Bone marrow (tissue), 2 donors: Measurements from ENCODE around the gene B3GALT6.
"Not testable (repeated sequence)": the region's sequence is repeated elsewhere in the genome, so short reads cannot be mapped to it uniquely, and the experiment has no call there.

Experiments
- DNase-seq, 2 donors: peaks; one replicate each; lab custom pipeline; 2025; lab: John Stamatoyannopoulos, UW

The B3GALT6 gene

DNA sequence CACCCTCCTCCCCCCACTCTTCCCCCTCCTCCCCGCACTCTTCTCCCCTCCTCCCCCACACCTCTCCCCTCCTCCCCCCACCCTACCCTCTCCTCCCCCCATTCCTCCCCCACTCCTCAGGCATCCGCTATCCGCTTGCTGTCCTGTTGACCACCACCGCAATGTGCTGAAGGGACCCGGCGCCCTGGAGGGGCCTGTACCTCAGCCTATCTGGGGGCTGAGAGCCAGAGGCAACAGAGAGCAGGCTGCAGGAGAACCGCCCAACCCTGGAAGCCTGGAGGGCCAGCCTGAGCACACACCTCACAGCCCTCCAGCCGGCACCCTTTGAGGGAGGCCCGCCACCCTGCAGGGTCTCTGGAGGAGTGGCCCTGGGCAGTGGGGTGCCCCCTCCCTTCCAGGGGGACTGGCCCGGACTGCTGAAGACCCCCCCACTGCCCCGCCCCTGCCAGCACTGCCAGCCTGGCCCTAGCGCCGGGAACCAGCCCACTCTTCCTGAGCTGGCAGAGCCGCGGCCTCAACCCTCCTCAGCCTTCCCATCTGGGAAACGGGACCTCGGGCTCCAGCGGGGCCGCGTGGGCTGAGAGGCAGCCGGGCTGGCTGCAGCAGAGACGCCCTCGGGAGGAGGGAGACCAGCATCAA lies 13.3 kb downstream of the B3GALT6 start:
- no peak for DNase-seq

DNA sequence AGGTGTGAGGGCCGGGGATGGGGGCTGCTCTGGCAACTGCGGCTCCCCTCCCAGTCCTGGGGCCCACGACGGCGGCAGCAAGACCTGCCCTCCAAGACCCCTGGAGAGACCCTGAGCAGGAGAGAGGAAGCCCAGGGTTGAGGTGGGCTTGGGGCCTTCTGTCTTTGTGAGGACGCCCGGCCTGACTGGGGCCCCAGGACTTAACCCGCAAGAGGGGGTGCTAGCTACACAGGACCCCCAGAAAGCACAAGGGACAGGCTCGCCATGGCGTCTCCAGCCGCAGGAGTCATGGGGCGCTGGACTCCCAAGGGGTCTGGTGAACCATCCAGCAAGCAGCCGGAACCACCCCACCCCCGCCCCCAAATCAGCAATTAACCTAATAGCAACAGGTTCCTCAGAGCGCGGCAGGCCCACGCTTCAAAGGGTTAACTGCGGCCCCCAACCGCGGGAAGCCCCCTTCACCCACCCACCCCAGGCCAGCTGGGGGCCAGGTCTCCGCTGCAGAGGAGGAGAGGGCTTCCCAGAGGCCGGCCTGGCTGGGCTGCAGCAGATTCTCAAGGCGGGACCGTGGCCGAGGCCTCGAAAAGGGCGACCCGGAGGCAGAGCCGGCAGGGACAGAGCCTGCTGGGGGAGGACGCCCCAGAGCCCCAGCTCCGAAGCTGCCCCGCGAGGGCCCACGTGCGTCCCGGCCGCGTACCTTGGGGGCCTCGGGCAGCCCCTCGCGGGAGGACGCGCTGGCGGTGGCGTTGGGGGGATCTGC lies 14.0 kb downstream of the B3GALT6 start:
- DNase-seq, result no peak

DNA sequence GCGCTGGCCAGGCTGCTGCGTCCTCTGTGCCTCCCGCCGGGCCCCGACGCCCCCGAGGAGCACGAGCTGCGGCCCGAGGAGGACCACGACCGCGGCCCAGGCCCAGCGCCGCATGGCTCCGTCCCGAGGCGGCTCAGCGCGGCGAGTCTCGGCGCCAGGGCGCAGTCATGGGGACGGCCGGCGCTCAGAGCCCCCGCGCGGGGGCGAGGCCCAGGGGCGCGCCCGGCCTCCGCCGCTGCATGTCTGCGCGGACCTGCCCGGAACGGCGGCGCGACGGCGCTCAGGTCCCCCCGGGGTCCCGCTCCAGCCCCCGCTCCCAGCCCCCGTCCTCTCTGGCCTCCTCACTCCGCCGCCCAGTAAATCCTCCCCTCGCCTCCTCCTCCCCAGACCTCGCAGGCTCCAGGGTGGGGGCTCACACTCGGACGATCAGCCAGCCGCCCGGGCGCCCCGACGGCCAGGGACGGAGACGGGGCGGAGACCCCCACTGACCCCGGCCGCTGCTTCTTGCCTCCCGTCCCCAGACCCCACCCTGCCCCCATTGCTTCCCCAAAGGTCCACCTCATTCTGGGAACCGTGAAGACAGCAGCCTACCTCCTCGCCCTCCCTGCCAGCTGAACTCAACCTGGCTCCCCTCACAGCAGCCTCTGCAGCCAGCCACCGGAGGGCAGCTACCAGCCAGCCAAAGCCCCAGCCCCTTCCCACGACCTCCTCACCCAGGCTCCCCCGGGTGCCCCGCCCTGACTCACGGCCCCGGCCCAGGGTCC lies 14.7 kb downstream of the B3GALT6 start, which contains the start of gene C1QTNF12:
Gene C1QTNF12 (minus strand): TSS at position 146 of the 764 bp plus-strand sequence. CDS start 32 bp downstream, at position 114.
- no peak for DNase-seq

DNA sequence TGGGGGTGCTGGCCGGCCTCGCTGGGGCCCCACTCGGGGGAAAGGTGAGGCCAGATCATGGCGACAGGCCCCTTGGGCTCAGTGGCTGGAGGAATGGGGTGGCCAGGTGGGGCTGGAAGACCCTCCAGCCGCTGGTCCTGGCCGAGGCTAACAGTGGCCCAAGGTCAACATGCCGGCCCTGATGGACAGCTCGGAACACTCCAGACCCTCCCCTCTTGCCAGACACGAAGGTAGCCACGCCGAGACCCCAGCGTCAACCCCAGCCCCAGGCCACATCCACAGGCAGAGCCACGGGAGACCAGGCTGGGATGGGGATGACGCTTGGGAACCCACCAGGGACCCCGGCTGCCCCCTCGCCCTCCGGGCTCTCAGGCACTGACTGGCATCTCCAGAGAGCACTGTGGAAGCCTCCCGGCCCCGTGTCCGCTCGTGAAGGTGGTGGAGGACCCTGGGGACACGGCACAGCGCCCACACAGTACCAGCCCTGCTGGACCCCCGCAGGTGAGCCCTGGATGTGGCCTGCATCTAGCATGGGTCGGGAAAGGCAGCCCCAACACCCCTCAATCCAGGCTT lies 15.4 kb downstream of the B3GALT6 start:
- no peak for DNase-seq

DNA sequence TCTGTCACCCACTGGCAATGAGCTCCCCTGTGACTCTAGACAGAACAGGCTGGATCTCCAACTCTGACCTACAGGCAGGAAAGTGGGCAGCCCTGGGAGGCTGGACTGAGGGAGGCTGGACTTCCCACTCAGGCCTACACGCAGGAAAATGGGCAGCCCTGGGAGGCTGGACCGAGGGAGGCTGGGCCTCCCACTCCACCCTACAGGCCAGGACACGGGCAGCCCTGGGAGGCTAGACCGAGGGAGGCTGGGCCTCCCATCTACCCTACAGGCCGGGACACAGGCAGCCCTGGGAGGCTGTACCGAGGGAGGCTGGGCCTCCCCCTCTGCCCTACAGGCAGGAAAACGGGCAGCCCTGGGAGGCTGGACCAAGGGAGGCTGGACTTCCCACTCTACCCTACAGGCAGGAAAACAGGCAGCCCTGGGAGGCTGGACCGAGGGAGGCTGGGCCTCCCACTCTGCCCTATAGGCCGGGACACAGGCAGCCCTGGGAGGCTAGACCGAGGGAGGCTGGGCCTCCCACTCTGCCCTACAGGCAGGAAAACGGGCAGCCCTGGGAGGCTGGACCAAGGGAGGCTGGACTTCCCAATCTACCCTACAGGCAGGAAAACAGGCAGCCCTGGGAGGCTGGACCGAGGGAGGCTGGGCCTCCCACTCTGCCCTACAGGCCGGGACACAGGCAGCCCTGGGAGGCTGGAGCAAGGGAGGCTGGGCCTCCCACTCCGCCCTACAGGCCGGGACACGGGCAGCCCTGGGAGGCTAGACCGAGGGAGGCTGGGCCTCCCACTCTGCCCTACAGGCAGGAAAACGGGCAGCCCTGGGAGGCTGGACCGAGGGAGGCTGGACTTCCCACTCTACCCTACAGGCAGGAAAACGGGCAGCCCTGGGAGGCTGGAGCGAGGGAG lies 16.2 kb downstream of the B3GALT6 start:
- not testable (repeated sequence) for DNase-seq

DNA sequence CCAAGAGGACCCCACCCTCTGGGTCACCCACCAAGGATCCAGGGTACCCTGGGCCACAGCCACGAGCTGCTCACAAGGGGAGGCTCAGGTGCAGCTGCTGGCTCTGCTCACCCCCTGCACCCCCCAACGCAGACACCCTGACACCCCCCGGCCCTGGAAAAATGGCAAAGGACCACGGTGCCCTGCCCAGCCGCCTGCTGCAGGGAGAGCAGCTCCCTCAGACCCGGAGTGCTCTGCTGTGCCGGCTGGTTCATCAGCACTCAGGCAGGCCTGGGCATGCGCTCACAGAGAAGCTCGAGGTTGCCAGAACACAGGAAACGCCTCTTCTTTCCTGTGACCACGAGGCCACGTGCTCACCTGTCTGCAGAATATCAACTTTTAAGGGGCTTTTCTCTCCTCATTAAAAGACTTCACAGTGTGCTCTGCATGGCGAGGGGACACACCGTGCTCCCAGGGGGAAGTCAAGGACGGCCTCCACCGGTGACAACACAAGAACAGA lies 18.8 kb downstream of the B3GALT6 start:
- DNase-seq, result no peak

DNA sequence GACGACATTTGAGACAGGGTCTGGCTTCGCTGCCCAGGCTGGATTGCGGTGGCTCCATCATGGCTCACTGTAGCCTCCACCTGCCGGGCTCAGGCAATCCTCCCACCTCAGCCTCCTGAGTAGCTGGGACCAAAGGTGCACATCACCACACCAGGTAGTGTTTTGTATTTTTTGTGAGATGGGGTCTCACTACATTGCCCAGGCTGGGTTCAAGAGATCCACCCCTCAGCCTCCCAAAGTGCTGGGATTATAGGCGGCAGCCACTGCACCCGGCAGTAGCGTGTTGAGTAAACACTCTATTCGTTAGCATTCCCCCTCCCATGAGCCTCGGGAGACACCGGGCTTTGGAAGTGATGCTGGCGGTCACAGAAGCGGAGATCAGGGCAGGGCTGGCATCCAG lies 21.3 kb downstream of the B3GALT6 start:
- DNase-seq, result no peak

DNA sequence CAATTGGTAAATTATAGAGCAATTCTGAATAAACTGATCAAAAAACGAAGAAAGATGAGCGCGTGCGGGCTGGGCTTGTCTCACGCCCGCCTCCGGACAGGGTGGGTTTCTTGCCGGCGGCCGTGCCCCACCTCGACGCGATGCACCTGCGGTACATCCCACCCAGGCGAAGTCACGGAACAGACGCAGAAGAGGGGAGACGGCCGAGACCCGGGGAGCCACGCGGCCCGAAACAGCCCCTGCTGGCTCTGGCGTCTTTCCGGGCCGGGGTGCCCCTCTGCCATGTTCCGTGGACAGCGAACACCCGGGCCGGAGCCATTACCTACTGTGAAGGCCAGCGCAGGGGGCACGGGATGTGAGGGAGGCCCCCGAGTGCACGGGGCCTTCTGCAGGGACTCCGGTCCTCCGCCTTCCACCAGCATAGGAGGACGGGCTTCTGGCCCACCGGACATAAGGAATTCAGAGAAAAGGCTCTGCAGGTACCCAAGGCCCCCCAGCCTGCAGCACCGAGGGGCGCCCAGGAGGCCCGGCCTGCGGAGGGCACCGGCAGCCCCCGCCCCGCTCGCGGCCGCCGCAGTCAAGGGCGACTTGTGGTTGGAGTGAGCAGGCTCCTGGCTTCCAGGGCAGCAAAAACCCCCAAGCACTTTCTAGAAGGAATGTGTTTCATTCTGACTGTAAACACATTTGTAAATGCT lies 22.1 kb downstream of the B3GALT6 start:
- DNase-seq, result no peak

DNA sequence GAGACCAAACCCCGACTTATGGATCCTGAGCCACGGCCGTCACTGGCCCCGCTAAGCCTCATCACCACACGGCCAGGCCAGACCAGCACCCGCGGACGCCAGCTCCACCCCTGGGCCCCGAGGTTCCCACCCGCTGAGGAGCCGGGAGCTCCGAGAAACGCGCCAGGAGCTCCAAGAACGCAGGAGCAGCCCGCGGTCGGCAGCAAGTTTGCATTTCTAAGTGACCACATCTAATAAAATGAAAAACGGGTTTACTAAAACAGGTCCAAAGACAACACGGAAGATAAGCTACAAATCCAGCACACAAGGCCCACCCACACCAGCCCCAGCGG lies 22.6 kb downstream of the B3GALT6 start:
- no peak for DNase-seq

DNA sequence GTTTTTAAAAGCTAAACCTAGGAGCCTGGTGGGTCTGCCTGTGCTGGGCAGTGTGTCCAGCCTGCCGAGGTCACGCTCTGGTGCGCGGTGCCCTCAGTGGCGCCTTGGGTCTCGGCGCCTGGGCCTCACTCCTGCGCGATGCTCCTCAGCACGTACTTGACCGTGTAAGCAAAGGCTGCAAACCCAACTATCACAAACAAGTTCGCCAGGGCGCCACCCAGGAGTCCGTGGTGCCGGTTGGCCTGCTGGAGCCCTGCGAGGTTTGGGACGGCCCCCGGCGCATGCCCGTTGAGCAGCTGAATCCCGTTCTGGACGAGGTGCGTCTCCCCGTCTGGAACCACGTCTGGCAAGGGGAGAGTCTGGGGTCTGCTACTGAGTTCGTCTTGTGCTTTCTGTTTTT lies 23.0 kb downstream of the B3GALT6 start:
- DNase-seq, result no peak

DNA sequence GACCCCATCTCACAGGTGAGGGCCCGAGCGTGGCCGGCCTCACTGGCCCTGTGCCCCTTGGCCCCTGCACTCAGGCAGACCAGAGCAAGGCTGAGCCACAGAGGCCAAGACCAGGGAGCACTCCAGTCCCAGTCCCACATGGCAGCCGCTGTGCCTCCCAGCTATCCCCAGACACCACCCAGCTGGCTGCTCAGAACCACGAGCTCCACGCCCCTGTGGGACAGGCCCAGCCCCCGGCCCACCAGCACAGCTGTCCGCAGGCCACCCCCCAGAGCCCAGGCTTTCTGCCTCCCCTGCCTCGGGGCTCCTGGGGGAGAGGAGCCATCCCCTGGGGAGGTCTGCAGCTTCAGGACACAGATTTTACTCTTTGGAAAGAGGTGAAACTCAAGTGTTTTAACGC lies 23.6 kb downstream of the B3GALT6 start:
- DNase-seq, result no peak

DNA sequence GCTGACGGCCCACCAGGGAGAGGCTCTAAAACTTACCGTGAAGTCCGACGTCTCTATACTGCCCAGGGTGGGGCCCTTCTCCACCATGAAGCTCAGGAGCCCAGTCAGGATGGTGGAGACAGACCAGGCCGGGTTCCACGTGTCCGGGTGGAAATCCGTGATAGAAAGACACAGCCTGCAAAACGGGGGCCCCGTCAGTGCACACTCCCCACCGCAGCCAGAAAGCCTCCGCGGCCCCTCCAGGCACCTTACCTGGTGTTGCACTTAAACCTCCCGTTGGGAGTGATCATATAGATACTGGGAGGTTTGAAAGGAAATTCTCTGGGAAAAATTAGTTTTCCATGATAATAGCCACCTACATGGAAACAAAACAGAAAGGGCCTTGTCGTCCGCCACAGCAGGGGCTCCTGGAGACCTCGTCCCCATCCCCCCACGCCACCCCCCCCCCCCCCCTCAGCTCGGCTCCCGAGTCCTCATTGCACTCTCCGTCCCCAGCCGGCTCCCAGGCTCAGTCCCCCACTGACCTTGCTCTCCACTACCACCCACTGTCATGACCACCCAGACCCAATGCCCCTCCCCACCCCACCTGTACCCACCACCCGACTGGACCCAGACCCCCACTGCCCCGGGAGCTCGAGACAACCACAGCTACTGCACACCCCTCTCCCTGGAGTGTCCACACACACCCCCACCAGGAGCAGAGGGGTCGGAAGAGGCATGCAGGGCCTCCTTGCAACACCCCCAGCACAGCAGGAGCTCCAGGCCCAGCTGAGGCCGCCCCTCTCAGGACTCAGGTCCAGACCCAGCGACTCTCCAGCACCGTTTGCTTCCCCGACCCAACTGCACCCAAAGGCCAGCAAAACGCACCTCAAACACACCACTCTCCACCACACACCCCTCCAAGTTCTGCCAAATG lies 25.2 kb downstream of the B3GALT6 start:
- DNase-seq, result no peak

DNA sequence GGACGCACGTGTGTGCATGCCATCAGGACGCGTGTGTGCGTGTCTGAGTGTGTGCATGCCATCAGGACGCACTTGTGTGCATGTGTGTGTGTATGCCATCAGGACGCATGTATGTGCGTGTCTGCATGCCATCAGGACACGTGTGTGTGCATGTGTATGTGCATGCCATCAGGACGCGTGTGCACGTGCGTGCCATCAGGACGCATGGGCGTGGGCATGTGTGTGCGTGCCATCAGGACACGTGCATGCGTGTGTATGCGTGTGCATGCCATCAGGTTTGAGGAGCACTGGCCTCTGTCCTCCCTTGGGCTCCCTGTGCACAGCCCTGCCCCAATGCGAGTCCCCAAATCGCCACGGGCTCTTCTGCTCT lies 27.1 kb downstream of the B3GALT6 start:
- no peak for DNase-seq

DNA sequence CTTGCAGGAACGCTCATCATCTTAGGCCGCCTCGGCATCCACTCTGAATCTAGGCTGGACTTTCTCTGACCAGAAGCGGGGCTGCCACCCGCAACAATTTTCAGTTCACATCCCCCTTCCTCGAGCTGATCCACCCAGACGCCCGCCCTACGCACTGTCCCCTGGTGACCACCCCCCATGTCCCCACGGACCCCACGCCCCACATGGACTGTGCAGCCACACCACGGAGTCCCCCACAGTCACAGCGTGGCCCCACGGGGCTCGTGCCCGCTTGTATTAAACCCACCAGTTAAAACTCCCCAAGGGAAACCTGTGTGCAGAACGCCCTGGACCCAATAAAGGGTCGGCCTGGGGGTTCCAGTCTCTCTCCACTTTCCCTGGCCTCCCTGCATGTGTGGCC lies 27.5 kb downstream of the B3GALT6 start:
- DNase-seq, result no peak

DNA sequence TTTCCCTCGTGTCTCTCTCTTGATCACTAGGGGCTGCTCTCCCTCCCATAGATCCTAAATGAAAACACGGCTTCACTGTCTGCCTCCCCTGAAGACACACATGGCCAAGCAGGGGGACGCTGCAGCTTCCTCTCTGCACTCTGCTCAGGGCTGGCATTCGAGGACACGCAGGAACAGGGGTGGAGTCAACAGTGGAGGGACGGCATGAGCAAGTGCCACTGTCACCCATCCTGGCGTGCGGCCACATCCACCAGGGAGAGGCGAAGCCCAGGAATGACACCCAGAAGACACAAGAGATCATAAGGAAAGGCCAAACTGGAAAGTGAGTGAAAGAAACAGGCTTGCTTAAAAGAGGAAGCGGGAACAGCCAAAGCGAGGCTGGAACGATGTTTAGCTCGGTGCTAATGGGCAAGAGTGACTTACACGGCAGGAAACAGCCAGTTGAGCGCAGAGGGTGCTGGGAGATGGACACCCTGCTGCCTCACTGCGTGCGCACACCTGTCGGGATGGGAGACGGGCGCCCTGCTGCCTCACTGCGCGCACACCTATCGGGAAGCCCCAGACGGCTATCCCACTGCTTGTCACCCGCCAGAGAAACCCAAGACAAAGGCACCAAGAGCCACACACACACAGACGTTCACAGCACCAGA lies 28.0 kb downstream of the B3GALT6 start:
- DNase-seq, result no peak

DNA sequence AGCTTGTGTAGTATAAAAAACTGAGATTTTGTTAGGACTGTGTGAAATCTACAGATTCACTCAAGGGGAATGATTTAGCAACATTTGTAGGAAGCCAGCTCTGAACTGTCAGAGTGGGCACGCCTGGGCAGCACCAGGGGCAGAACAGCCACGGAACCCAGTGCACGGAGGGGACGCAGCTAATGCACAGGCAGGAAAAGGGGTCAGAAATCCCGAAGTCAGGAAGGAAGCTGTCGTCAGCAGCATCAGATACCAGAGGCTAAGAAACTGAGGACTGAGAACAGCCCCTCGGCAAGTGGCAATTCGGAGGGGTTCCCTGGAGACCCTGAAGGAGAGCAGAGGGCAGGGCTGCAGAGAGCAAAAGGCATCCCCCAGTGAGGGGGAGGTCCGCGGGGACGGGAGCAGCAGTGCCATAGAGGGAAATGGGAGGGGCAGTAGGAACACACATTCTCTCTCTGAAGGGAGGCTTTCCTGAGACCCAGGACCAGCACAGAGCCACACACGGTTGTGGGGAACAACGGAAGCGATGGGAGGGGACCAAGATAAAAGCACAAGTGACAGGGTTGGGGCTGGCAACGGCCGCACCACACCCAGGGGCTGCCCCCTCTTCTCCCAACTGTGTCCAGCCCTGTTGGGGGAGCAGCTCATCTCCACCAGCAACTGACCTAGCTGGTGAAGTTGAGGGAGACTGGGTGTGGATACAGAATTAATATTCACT lies 29.0 kb downstream of the B3GALT6 start:
- no peak for DNase-seq

DNA sequence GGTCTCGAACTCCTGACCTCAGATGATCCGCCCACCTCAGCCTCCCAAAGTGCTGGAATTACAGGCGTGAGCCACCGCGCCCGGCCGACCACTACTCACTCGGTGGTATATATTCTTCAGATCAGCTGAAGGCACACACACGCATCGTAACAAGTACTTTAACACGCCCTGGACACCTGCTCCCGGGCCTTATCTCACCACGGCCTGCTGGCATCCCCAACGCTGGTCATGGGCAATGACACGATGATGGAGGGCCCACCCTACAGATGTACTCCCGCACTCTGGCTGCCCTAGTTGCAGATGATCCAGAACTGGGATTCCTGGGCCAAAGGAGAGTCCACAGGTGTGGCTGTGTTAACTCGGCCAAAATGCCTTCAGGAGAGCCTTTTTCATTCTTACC lies 30.0 kb downstream of the B3GALT6 start:
- DNase-seq, result no peak

DNA sequence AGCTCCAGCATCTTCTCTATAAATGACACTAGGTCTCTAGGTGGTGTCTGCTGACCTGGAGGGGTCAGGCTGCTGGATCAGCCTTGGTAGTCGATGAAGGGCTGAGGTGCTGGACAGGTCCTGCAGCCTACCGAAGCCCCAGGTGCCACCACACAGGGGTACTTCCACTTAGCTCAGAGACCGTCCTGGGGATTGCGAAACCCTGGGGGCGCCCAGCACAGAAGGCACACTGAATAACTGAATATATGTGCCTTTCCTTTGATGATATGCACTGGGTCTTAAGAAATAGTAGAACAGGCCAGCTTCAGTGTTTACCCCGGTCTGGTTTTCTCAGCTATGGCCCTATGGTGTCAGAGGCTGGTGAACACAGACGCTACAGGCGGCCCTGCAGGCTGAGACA lies 30.7 kb downstream of the B3GALT6 start:
- no peak for DNase-seq

DNA sequence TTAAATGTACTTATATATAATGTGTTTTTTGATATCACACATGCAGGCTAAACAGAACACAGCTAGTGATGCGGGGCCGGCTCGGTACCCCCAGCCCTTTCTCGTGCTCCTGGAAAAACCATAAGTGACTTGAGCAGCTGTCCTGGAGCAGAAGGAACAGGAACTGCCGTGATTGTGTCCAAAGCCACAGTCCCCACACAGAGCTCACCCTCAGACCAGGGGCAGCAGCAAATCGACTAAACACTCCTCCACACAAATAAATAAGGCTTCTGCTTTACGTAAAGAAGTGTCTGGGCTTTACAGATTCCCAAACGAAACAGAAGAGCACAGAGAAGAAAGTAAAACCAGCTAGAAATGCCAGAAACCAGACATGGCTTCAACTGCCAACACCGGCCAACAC lies 32.0 kb downstream of the B3GALT6 start:
- no peak for DNase-seq
